ENCODE data around the gene BCKDK.

DNA sequence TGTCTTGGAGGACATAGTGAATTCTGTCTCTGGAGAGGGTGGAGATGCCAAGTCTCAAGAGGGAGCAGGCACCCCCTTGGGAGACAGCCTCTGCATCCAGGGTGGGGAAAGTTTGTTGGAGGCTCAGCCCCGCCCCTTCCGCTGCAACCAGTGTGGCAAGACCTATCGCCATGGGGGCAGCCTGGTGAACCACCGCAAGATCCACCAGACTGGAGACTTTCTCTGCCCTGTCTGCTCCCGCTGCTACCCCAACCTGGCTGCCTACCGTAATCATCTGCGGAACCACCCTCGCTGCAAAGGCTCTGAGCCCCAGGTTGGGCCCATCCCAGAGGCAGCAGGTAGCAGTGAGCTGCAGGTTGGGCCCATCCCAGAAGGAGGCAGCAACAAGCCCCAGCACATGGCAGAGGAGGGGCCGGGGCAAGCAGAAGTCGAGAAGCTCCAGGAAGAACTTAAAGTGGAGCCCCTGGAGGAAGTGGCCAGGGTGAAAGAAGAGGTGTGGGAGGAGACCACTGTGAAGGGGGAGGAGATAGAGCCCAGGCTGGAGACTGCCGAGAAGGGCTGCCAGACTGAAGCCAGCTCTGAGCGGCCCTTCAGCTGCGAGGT lies 28.7 kb upstream of the BCKDK start:
- TF ChIP-seq, protein P1, sequence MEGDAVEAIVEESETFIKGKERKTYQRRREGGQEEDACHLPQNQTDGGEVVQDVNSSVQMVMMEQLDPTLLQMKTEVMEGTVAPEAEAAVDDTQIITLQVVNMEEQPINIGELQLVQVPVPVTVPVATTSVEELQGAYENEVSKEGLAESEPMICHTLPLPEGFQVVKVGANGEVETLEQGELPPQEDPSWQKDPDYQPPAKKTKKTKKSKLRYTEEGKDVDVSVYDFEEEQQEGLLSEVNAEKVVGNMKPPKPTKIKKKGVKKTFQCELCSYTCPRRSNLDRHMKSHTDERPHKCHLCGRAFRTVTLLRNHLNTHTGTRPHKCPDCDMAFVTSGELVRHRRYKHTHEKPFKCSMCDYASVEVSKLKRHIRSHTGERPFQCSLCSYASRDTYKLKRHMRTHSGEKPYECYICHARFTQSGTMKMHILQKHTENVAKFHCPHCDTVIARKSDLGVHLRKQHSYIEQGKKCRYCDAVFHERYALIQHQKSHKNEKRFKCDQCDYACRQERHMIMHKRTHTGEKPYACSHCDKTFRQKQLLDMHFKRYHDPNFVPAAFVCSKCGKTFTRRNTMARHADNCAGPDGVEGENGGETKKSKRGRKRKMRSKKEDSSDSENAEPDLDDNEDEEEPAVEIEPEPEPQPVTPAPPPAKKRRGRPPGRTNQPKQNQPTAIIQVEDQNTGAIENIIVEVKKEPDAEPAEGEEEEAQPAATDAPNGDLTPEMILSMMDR (IDR thresholded peaks at IDR 0.05): no peak
- no peak for TF ChIP-seq POLR2A (IDR thresholded peaks at IDR 0.05)
- no peak for TF ChIP-seq EP300 (IDR thresholded peaks at IDR 0.05)

All from tibial nerve (tissue), 4 donors.